GM18526 (cell line): ENCODE results near the gene TIMM50.

Experiments used
- POLR2A ChIP-seq: IDR thresholded peaks from 3 replicates; pipeline ENCODE4 v1.6.1; 2011; ENCODE audit not compliant: insufficient read length; ENCODE audit errors: extremely low read depth

The TIMM50 gene

GRCh38 chr19:39480337-39481228 is at the start of gene TIMM50:
Gene TIMM50 (plus strand): TSS chr19:39480838. CDS start chr19:39480854, 16 bp downstream.
- peak; percentile 71 for TF ChIP-seq POLR2A

DNA sequence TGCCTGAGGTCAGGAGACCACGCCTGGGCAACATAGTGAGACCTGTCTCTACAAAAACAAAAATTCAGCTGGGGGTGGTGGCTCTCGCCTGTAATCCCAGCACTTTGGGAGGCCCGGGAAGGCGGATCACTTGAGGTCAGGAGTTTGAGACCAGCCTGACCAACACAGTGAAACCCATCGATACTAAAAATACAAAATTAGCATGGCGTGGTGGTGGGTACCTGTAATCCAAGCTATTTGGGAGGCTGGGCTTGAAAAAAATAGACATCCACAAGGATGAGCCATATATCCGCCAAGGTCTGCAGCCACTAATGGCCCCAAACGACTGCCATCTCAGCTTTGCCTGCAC is 48.0 kb upstream of the TIMM50 start:
- no peak for TF ChIP-seq POLR2A

DNA sequence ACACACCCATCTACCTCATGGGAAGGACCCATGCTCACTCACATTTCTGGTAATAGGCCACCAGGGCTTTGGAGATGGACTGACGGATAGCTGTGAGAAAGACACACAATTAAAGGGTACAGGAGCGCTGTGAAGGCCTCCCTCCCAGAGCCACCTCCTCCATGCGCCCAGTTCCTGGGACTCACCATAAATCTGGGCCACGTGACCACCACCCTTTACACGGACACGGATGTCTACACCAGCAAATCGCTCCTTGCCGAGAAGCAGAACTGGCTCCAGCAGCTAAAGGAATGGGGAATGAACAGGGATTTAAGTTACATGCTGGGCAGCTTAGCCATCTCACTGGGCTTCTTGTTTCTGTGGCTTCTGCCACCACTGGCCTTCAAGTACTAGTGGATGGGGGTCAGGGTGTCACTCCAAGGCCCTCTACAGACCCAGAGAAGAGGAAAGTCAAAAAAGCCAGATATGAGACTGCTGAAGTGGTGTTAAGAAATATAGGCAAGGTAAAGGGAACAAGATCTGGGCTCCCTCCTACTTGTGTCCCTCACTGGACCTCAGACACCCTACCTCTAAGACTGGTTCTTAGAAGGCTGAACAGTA is 47.1 kb upstream of the TIMM50 start:
- TF ChIP-seq POLR2A, result no peak

- TF ChIP-seq POLR2A, result no peak
Measured at GRCh38 chr19:39434123-39435076, 46.2 kb upstream of the TIMM50 start.

DNA sequence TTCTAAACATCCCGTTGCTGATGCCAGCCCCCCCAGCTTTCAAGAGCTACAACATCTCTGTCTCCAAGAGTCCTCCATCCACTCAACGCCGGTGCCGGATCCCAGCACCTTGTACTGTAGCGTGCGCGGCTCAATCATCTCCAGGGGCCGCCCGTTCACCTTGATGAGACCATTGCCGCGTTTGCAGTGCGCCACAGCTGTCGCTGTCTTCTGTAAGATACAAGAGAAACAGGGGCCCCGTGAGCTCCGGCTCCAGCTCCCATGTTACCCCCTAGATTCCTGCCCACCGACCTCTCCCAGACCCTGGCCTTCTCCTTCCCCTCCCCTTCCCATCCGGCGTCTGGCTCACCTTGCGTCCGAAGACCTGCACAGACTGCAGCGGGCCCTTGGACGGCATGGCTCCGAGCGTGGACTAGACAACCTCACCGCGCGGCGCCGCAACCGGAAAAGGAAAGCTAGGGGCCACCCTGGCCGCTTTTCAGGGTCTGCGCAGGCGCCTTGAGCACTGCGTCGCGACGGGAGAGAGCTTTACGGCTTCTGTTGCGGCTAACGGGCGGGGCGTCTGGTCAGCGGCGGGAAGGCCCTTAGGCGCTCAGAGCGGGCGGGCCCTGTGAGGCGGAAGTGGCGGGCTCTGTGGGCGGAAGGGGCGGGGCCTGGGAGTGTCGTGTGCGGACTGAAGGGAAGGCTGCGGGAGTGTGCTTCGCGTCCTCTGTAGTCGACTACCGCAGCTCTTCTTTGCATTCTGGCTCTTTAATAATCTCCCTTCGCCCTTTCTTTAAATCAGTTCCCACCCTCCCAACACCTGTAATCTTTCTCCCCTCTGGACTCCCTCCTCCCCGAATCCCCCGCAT is 44.9 kb upstream of the TIMM50 start, which contains the start of gene RPS16:
Gene RPS16 (minus strand): TSS at position 451 of the 851 bp plus-strand sequence. CDS start 54 bp downstream, at position 397.
- peak; percentile 98 for TF ChIP-seq POLR2A

DNA sequence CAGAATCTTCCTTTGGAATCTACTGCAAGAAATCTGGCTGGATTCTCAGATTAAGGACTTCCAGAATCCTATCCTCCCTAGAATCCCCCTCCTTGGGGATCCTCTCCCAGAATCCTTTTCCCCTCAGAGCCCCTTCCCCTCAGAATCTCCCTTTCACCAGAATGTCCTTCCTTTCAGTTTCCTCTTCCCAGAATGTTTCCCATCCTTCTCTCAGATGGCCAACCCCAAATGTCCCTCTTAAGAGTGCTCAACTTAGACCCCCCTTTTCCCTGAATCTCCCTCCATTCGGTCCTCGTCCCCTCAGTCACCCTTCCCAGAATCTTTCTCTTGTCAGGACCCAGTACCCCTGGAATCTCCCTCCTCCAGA is 44.3 kb upstream of the TIMM50 start:
- TF ChIP-seq POLR2A, result no peak

DNA sequence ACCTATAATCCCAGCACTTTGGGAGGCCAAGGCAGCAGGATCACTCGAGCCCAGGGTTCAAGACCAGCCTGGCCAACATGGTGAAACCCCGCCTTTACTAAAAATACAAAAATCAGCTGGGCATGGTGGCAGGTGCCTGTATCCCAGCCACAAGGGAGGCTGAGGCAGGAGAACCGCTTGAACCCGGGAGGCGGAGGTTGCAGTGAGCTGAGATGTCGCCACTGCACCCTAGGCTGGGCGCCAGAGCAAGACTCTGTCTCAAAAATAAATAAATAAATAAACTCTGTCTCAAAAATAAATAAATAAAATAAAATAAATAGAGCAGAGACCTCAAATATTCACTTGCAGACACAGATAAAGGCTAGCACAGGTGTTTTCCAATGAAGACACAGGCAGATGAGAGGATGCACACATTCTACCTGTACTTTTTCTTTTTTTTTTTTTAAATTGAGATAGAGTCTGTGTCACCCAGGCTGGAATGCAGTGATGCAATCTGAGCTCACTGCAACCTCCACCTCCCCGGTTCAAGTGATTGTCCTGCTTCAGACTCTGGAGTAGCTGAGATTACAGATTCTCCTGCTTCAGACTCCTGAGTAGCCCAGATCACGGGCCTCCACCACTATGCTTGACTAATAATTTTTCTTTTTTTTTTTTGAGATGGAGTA is 42.2 kb upstream of the TIMM50 start:
- TF ChIP-seq POLR2A, result no peak

DNA sequence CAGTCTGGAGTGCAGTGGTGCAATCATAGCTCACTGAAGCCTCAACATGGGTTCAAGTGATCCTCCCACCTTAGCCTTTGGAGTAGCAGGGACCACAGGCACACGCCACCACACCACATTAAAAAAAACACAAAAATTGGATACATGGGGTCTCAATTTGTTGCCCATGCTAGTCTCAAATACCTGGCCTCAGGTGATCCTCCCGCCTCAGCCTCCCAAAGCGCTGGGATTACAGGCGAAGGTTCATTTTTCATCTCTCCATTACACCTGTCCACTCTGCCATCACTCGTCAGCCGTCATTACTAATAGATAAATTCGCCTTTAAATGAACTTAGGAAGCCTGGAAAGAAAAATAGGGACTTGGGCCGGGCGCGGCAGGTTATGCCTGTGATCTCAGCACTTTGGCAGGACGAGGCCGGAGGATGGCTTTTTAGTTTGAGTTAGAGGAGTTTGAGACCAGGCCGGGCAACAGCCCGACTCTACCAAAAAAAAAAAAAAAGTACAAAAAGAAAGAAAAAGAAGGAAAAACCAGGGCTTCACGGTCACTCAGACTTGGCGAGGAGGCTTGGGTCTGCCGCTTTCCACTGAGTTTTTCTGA is 35.9 kb upstream of the TIMM50 start:
- TF ChIP-seq POLR2A, result no peak

- peak; percentile 90 for TF ChIP-seq POLR2A
Measured at GRCh38 chr19:39445196-39446111, 35.2 kb upstream of the TIMM50 start, which contains the start of gene SUPT5H. Gene SUPT5H (plus strand): TSS chr19:39445582. CDS start chr19:39445891, 309 bp downstream.

GRCh38 chr19:39446365-39447084 is 34.1 kb upstream of the TIMM50 start:
- no peak for TF ChIP-seq POLR2A

DNA sequence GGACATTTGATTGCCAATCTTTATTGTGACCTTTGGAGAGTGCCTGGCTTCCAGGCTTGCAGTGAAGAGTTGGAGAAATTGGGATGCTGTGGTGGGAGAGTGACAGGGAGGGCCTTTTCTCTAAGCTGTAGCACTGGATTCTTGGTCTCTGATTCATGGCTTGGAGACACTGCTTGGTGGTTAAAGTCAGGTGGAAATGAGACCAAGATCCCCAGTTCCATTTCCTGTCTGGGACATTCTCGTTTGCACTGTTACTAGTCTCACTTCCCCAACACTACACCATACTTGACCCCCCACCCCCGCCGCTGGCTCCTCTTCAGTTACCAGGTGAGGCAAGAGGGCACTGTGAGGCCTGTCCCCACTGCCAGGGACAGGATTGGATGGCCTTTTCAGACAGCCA is 32.4 kb upstream of the TIMM50 start:
- no peak for TF ChIP-seq POLR2A
